ENCODE results near the gene SLC11A2.

The SLC11A2 gene

DNA sequence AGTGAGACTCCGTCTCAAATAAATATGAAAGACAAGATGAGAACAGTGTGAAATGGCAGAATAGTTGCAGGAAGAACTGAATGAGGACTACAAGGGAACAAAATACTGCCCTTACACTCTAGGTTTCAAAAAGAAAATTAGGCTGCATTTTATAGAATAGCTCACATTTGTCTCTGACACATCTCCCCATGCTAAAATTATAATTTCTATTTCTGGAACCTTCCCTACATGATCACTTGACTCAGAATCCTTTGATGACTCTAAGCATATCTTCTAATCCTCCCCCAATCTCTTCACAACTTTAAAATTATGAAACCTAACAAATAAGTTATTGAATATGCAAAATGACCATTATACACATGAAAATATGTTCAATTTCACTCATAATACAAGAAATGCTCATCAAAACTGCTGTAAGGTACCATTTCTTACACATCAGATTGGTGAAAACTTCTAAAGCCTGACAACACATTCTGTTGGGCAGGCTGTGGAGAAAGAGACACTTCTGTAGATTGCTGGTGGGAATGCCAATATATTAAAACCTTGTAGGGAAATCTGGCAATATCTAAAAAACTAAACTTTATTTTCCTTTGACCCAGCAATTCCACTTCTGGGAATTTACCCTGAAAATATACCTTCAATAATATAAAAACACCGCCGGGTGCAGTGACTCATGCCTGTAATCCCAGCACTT lies 78.1 kb downstream of the SLC11A2 start:
- no peak overlapping the region for H3K27ac ChIP-seq
- TF ChIP-seq ZFX (IDR thresholded peaks at IDR 0.05; ENCODE audit: borderline replicate concordance) (no peak), CTCF (IDR thresholded peaks at IDR 0.05) (no peak)

DNA sequence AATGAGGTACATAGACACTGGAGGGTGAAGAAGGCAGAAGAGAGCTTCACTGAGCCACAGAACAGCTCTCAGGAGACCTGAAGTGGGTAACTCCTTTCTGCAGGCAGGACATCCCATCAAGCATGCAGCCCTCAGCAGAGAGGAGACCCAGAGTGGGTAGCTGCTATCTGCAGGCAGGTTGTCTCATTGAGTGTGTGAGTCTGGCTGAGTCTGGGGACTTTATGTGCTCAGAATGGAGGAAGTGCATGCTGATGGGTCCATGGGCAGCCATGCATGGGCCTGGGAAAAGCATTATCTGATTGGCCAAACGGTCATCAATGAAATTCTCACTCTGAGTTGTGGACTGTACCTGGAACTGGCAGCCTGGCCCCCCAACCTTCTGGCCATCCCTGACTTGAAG lies 88.5 kb downstream of the SLC11A2 start:
- H3K27ac ChIP-seq: no peak overlapping the region
- TF ChIP-seq CTCF (IDR thresholded peaks at IDR 0.05) (no peak), ZFX (IDR thresholded peaks at IDR 0.05; ENCODE audit: borderline replicate concordance) (no peak)

GRCh38 chr12:50936821-50937530 lies 89.2 kb downstream of the SLC11A2 start:
- no peak overlapping the region for H3K27ac ChIP-seq
- TF ChIP-seq CTCF (IDR thresholded peaks at IDR 0.05): no peak
- no peak for TF ChIP-seq ZFX (IDR thresholded peaks at IDR 0.05; ENCODE audit: borderline replicate concordance)

- TF ChIP-seq ZFX (IDR thresholded peaks at IDR 0.05; ENCODE audit: borderline replicate concordance) (no peak), CTCF (IDR thresholded peaks at IDR 0.05) (no peak)
- H3K27ac ChIP-seq: peak overlapping the region; percentile 74
Measured at GRCh38 chr12:50934981-50935807, 91.0 kb downstream of the SLC11A2 start.

DNA sequence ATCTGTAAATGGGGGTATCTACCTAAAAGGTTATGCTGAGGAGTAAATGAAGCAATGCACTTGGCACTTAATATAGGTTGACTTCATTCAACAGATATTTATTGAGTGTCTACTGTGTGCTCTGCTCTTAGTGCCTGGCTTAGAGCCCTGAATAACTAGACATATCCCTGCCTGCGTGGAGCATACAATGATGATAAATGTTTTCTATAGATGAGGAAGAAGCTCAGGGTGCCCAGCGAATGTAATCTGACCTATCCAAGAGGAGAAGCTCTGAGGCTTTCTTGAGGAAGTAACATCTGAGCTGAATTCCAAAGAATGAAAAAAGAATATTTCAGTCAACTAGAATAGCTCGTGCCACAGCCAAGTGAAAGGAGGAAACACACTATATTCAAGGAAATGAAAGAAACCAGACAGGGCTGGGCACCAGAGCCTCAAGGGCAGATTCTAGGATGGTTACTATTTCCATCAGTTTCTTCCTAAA lies 91.8 kb downstream of the SLC11A2 start:
- H3K27ac ChIP-seq: peak overlapping the region; percentile 74
- TF ChIP-seq ZFX (IDR thresholded peaks at IDR 0.05; ENCODE audit: borderline replicate concordance) (no peak), CTCF (IDR thresholded peaks at IDR 0.05) (no peak)

- peak overlapping the region; percentile 74 for H3K27ac ChIP-seq
Measured at GRCh38 chr12:50933459-50934124, 92.6 kb downstream of the SLC11A2 start.

More at GRCh38 chr12:50933459-50934124, 92.6 kb downstream of the SLC11A2 start:
- TF ChIP-seq ZFX (IDR thresholded peaks at IDR 0.05; ENCODE audit: borderline replicate concordance) (no peak), CTCF (IDR thresholded peaks at IDR 0.05) (no peak)
